ENCODE data around the gene MXRA5.
"Not testable (repeated sequence)": the region's sequence is repeated elsewhere in the genome, so short reads cannot be mapped to it uniquely, and the experiment has no call there.

DNA sequence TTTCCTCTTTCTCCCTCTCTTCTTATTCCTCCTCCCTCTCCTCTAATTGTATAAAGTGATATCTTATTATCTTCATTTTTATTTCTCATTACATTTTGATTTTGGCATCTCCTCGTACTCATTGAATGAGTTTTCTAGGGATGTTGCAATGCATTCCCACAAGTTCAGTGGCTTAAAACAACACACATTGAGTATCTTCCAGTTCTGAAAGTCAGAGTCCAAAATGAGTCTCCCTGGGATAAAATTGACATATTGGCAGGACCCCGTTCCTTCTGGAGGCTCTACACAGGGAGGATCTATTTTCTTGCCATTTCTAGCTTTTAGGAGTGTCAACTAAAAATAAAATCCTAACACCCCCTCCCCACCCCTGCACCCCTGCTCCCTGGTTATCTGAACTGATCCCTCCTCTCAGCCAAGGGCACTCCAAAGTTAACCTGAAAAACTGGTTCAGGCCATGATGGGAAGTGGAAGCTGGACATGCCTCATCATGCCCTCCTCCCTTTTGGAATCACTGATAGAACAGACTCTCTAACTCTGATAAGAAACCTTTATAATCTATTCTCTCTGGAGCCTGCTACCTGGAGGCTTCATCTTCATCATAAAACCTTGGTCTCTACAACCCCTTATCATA, 29.5 kb upstream of the MXRA5 start:
- not testable (repeated sequence) for TF ChIP-seq MYC (CRISPR knock-in tag; IDR thresholded peaks at IDR 0.05; ENCODE audit: borderline replicate concordance); POLR2A (IDR thresholded peaks at IDR 0.05; ENCODE audit: insufficient read depth in 1 of 2, low read depth in 2 of 2, low read length in 2 of 2); ZNF207 (IDR thresholded peaks at IDR 0.05; ENCODE audit: borderline replicate concordance); SNAI1 (CRISPR knock-in tag; IDR thresholded peaks at IDR 0.05; ENCODE audit: borderline replicate concordance); EZH2 (conservative IDR thresholded peaks at IDR 0.05; ENCODE audit: low read depth, low read length); PHF8 (CRISPR knock-in tag; IDR thresholded peaks at IDR 0.05); MTF1 (CRISPR knock-in tag; IDR thresholded peaks at IDR 0.05)
